GM23338 (cell line): ENCODE measurements around the gene FAM110A.

Source experiments
- CREB1 ChIP-seq: fragments of 250-450 bp; sonication (Bioruptor Pico); IDR thresholded peaks from 2 replicates; pipeline ENCODE4 v1.5.0; 2020; ENCODE audit warnings: low read depth, mild to moderate bottlenecking, moderate library complexity
- EZH2 ChIP-seq: fragments of 200-600 bp; sonication (generic); IDR thresholded peaks from one replicate; pipeline ENCODE4 v1.8.0; 2017; ENCODE audit warnings: antibody characterized with exemption, mild to moderate bottlenecking, low read depth; ENCODE audit not compliant: unreplicated experiment
- EZH2phosphoT487 ChIP-seq: fragments of 200-600 bp; sonication (generic); IDR thresholded peaks from one replicate; pipeline ENCODE4 v1.8.1; 2018; ENCODE audit warnings: antibody characterized with exemption; ENCODE audit not compliant: unreplicated experiment
- JUNB ChIP-seq: IDR thresholded peaks from one replicate; pipeline ENCODE4 v1.6.1; 2016; ENCODE audit warnings: antibody characterized with exemption; ENCODE audit not compliant: unreplicated experiment
- NANOG ChIP-seq: IDR thresholded peaks from 2 replicates; pipeline ENCODE4 v1.6.1; 2016; ENCODE audit warnings: antibody characterized with exemption, borderline replicate concordance
- POLR2AphosphoS5 ChIP-seq: IDR thresholded peaks from 2 replicates; pipeline ENCODE4 v1.6.1; 2016; ENCODE audit warnings: antibody characterized with exemption, low read depth
- STAT1 ChIP-seq: IDR thresholded peaks from one replicate; pipeline ENCODE4 v1.6.1; 2016; ENCODE audit warnings: antibody characterized with exemption; ENCODE audit not compliant: unreplicated experiment
- ZNF331 ChIP-seq: fragments of 250-450 bp; sonication (Bioruptor Pico); IDR thresholded peaks from 2 replicates; pipeline ENCODE4 v1.5.0; 2020; ENCODE audit warnings: low read depth, mild to moderate bottlenecking, moderate library complexity
- TF ChIP-seq, protein P1 (sequence below), 2 experiments: fragments of 200-600 bp in 1 of 2; sonication (generic) in 1 of 2; conservative IDR thresholded peaks; 2 replicates each; pipeline versions ENCODE4 v1.5.1 to v1.6.1; 2016 to 2017; ENCODE audit warnings: antibody characterized with exemption in 2 of 2, low read depth in 2 of 2, mild to moderate bottlenecking in 2 of 2, moderate library complexity in 1 of 2
- TF ChIP-seq, protein P2 (sequence below): IDR thresholded peaks from one replicate; pipeline ENCODE4 v1.6.1; 2018; ENCODE audit warnings: antibody characterized with exemption; ENCODE audit not compliant: unreplicated experiment
- TF ChIP-seq, protein P3 (sequence below): IDR thresholded peaks from 2 replicates; pipeline ENCODE4 v1.6.1; 2016; ENCODE audit warnings: antibody characterized with exemption
- TF ChIP-seq, protein P4 (sequence below): fragments of 250-450 bp; sonication (Bioruptor Pico); IDR thresholded peaks from 2 replicates; pipeline ENCODE4 v1.5.0; 2020; ENCODE audit warnings: mild to moderate bottlenecking, moderate library complexity

DNA sequence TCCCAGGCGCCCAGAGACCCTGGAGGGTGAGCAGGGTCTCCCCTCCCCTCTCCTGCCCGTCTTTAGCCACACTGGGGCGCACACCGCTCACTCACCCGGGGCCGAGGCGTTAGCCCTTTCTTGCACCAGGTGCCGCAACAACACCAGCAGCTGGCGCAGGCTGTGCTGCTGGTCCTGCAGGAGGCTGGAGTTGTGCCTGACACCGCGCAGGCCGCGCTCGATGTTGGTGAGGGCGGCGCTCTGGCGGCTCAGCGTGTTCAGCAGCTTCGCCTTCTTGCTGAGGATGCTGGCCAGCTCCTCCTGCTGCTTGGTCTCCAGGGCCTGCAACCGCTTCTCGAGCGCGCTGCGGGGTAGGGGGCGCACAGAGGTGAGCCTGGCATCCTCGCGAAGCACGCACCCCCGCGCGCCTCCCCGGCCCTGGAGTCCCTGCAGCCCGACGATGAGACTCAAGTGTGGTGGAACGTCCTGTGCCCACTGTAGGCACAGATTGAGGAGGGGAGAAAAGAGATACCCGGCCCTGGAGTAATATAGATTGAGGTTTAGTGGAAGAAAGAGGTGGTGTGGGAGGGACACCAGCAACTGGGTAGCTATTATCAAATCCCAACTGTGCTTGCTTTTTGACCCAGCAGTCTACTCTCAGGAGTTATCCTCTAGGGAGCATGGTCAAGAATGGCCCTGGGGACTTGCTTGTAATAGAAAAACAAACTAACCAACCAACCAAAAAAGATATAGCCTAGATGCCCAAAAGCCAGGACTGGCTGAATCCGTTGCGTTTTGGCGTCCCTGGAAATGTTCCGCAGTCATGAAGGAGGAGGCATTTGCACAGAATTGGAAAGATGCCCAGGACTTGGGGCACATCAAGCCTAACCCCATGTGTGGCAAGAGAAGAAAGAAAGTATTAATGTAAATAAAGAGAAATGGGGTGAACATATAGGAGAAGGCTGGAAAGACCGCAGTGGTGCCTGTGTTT is 51.8 kb downstream of the FAM110A start:
- TF ChIP-seq, protein P1, sequence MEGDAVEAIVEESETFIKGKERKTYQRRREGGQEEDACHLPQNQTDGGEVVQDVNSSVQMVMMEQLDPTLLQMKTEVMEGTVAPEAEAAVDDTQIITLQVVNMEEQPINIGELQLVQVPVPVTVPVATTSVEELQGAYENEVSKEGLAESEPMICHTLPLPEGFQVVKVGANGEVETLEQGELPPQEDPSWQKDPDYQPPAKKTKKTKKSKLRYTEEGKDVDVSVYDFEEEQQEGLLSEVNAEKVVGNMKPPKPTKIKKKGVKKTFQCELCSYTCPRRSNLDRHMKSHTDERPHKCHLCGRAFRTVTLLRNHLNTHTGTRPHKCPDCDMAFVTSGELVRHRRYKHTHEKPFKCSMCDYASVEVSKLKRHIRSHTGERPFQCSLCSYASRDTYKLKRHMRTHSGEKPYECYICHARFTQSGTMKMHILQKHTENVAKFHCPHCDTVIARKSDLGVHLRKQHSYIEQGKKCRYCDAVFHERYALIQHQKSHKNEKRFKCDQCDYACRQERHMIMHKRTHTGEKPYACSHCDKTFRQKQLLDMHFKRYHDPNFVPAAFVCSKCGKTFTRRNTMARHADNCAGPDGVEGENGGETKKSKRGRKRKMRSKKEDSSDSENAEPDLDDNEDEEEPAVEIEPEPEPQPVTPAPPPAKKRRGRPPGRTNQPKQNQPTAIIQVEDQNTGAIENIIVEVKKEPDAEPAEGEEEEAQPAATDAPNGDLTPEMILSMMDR (conservative IDR thresholded peaks at IDR 0.05; ENCODE audit: low read depth in 2 of 2) = peak; percentile 53 to 73
- no peak for TF ChIP-seq POLR2AphosphoS5
- no peak for TF ChIP-seq EZH2
- no peak for TF ChIP-seq EZH2phosphoT487
- TF ChIP-seq CREB1 (CRISPR knock-in tag) = 0 out of 2 replicates have a peak, but pooled peaks have one; percentile 17
- TF ChIP-seq, protein P2, sequence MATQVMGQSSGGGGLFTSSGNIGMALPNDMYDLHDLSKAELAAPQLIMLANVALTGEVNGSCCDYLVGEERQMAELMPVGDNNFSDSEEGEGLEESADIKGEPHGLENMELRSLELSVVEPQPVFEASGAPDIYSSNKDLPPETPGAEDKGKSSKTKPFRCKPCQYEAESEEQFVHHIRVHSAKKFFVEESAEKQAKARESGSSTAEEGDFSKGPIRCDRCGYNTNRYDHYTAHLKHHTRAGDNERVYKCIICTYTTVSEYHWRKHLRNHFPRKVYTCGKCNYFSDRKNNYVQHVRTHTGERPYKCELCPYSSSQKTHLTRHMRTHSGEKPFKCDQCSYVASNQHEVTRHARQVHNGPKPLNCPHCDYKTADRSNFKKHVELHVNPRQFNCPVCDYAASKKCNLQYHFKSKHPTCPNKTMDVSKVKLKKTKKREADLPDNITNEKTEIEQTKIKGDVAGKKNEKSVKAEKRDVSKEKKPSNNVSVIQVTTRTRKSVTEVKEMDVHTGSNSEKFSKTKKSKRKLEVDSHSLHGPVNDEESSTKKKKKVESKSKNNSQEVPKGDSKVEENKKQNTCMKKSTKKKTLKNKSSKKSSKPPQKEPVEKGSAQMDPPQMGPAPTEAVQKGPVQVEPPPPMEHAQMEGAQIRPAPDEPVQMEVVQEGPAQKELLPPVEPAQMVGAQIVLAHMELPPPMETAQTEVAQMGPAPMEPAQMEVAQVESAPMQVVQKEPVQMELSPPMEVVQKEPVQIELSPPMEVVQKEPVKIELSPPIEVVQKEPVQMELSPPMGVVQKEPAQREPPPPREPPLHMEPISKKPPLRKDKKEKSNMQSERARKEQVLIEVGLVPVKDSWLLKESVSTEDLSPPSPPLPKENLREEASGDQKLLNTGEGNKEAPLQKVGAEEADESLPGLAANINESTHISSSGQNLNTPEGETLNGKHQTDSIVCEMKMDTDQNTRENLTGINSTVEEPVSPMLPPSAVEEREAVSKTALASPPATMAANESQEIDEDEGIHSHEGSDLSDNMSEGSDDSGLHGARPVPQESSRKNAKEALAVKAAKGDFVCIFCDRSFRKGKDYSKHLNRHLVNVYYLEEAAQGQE = peak; percentile 79
- TF ChIP-seq JUNB = no peak
- TF ChIP-seq, protein P3, sequence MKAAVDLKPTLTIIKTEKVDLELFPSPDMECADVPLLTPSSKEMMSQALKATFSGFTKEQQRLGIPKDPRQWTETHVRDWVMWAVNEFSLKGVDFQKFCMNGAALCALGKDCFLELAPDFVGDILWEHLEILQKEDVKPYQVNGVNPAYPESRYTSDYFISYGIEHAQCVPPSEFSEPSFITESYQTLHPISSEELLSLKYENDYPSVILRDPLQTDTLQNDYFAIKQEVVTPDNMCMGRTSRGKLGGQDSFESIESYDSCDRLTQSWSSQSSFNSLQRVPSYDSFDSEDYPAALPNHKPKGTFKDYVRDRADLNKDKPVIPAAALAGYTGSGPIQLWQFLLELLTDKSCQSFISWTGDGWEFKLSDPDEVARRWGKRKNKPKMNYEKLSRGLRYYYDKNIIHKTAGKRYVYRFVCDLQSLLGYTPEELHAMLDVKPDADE = no peak
- no peak for TF ChIP-seq NANOG
- TF ChIP-seq STAT1 = no peak
- no peak for TF ChIP-seq ZNF331 (CRISPR knock-in tag)
- TF ChIP-seq, protein P4, sequence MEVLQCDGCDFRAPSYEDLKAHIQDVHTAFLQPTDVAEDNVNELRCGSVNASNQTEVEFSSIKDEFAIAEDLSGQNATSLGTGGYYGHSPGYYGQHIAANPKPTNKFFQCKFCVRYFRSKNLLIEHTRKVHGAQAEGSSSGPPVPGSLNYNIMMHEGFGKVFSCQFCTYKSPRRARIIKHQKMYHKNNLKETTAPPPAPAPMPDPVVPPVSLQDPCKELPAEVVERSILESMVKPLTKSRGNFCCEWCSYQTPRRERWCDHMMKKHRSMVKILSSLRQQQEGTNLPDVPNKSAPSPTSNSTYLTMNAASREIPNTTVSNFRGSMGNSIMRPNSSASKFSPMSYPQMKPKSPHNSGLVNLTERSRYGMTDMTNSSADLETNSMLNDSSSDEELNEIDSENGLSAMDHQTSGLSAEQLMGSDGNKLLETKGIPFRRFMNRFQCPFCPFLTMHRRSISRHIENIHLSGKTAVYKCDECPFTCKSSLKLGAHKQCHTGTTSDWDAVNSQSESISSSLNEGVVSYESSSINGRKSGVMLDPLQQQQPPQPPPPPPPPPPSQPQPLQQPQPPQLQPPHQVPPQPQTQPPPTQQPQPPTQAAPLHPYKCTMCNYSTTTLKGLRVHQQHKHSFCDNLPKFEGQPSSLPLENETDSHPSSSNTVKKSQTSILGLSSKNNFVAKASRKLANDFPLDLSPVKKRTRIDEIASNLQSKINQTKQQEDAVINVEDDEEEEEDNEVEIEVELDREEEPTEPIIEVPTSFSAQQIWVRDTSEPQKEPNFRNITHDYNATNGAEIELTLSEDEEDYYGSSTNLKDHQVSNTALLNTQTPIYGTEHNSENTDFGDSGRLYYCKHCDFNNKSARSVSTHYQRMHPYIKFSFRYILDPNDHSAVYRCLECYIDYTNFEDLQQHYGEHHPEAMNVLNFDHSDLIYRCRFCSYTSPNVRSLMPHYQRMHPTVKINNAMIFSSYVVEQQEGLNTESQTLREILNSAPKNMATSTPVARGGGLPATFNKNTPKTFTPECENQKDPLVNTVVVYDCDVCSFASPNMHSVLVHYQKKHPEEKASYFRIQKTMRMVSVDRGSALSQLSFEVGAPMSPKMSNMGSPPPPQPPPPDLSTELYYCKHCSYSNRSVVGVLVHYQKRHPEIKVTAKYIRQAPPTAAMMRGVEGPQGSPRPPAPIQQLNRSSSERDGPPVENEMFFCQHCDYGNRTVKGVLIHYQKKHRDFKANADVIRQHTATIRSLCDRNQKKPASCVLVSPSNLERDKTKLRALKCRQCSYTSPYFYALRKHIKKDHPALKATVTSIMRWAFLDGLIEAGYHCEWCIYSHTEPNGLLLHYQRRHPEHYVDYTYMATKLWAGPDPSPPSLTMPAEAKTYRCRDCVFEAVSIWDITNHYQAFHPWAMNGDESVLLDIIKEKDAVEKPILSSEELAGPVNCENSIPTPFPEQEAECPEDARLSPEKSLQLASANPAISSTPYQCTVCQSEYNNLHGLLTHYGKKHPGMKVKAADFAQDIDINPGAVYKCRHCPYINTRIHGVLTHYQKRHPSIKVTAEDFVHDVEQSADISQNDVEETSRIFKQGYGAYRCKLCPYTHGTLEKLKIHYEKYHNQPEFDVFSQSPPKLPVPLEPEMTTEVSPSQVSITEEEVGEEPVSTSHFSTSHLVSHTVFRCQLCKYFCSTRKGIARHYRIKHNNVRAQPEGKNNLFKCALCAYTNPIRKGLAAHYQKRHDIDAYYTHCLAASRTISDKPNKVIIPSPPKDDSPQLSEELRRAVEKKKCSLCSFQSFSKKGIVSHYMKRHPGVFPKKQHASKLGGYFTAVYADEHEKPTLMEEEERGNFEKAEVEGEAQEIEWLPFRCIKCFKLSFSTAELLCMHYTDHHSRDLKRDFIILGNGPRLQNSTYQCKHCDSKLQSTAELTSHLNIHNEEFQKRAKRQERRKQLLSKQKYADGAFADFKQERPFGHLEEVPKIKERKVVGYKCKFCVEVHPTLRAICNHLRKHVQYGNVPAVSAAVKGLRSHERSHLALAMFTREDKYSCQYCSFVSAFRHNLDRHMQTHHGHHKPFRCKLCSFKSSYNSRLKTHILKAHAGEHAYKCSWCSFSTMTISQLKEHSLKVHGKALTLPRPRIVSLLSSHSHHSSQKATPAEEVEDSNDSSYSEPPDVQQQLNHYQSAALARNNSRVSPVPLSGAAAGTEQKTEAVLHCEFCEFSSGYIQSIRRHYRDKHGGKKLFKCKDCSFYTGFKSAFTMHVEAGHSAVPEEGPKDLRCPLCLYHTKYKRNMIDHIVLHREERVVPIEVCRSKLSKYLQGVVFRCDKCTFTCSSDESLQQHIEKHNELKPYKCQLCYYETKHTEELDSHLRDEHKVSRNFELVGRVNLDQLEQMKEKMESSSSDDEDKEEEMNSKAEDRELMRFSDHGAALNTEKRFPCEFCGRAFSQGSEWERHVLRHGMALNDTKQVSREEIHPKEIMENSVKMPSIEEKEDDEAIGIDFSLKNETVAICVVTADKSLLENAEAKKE = peak; percentile 67; the same call in 1 of the 2 replicates
